ENCODE measurements around the gene NR3C1.

Gene NR3C1

DNA sequence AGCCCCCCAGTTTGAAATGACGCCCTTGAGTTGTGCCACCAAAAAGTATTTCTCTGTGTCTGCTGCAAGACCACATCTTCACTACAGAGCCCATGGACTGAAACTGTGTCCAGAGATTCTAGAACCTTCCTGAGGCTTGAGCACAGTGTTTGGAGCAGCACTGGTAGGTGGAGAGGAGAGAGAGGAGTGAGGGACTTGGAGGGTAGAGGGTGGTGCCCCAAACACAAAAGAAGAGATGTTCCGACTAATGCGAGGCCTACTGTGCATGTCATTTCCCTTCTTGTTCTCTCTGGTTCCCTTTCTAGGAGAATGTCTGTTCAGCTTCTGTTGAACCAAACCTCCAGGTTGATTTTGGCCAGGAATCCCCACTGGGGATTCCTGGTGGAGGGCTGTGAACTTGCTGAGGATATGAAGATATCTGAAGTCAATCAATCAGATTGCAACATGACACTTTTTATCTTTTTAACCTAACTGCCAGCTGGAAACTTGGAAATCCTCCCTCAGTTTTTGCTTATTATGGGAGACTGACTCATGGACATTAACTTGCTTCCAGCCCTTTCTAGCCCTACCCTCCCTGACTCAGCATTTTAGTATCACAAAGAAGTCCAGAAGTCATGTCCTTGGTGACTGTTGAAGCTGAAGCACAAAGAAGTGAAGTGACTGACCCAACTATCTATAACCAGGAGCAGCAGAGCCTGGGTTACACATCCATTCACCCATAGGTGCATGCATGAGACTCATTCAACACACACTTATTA, 154.5 kb downstream of the NR3C1 start:
- DNase-seq, result no peak

DNA sequence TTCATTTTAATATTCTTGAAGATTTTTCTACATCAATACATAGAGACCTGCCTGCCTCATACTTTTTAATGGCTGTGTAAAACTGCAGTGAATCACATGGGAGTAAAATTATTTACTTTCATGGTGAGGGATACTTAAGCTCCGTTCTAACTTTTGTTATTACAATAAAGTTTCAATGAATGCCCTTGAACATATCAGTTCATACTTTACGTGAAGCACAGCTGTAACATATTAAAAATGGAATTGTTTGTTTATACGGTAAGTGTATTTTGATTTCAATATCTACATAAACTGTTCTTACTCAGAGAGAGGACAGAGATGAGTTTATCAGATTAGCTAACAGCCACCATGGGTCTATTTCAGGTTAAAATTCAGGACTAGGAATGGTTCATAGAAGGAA, 155.1 kb downstream of the NR3C1 start:
- no peak for DNase-seq

DNA sequence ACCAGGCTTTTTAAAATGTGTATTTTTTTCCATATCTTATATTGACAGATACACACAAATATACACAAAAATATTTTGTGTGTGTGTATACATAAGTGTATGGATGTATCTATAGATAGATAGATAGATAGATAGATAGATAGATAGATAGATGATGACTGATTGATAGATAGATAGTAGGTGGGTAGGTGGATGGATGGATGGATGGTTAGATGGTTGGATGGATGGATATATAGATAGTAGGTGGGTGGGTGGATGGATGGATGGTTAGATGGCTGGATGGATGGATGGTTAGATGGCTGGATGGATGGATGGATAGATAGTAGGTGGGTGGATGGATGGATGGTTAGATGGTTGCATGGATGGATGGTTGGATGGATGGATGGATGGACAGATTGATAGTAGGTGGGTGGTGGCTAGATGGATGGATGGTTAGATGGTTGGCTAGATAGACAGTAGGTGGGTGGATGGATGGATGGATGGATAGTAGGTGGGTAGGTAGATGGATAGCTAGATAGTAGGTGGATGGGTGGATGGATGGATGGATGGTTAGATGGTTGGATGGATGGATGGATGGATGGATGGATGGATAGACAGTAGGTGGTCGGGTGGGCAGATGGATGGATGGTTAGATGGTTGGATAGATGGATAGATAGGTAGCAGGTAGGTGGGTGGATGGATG, 156.2 kb downstream of the NR3C1 start:
- DNase-seq, result no peak

DNA sequence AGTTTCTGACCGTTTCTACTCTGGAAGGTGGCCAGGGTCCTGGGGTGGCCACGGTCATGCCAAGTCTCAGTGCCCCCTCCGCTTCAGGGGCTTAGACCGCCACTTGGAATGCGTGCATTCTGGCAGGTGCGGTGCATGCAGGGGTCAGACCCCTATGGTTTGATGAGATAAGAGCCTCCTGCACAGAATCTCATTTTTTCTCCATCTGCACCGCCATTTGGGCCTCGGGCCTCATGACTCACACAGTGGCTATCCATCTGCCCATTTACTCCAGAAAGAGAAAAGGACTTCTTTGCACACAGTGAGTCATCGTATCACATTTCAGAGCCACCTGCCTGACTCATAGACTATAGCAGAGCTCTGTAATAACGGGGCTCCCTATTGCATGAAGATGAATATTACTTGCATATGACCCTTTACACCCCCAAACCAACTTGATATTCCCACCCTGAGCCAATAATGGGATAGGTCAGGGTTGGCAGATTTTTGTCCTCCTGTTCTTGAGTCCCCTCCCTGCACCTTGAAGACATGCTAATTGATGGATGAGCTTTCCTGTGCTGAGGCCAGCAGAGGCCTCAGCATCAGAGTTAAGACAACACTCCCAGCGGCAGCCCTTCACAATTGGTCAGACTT, 157.4 kb downstream of the NR3C1 start:
- no peak for DNase-seq

DNA sequence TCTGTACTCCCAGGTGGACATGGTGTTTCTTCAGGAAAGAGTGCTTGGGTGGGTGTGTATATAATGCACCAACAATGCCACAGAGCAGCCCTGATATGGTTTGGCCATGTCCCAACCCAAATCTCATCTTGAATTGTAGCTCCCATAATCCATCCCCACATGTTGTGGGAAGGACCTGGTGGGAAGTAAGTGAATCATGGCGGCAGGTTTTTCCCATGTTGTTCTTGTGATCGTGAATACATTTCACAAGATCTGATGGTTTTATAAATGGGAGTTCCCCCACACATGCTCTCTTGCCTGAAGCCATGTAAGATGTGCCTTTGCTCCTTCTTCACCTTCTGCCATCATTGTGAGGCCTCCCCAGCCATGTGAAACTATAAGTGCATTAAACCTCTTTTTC, 158.5 kb downstream of the NR3C1 start:
- DNase-seq, result no peak

DNA sequence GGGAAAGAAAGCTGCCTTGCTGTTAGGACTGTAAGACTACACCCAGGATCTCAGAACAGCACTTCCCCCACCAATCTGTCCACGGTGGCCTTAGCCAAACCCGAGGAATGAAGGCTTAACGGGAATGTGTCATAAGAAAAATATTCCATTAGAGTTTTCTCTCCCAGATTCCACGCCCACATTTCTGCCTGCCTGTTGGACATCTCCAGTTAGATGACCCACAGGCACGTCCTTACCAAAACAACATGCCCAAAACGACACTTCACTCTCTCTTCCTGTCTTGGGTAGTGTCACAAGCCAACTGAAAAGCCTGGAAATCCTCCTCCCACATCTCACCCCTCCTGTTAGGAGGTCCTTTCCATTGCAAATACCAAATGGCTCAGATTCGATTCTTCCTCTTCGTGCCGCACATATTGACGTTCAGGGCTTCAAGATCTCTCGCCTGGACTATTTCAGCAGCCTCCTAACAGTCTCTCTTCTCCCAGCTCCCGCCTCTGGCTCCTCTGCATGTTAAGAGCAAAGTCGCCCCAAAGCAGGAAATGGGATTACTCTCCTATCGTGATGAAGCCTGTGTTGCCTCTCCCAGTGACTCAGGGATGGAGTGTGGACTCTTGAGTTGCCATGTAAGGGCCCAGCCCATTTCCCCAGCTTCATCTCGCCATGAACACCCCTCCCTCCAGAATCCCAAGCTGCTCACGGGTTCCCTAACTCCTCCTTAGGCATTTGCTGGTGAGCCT, 159.3 kb downstream of the NR3C1 start:
- no peak for DNase-seq

DNA sequence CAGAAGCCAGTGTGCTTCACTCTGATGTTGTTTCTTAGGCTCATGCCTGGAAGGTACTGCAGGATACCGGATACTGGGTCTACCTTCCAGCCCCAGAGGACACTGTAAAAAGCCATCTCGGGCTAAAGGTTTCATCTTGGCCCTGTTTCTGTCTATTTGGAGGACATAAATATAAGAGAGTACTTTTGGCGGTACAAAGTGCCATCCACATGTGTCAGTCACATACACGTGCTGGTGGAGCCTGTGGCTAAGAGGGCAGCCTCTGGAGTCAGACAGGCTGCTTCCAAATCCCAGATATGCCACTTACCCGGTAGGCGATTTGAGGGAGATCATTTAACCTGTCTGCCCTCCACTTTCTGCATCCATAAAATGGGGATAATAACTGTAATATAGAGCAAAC, 160.4 kb downstream of the NR3C1 start:
- DNase-seq, result no peak

DNA sequence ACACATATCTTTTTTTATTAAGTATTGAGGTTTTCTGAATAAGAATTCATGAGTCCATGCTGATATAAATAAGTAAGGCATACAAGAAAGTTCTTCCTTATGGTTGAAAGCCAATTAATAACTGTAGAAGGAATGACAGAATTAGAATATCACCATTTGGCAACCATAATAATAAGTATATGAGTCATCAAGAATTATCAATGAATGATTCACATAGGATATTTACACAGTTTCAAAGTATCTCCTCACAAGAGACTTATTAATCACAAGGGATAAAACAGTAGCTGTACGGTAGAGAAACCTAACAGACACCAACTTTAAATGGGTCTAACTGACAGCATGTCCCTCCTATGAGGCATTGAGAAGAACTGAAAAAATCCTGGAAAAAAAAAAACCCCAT, 161.6 kb downstream of the NR3C1 start:
- no peak for DNase-seq

DNA sequence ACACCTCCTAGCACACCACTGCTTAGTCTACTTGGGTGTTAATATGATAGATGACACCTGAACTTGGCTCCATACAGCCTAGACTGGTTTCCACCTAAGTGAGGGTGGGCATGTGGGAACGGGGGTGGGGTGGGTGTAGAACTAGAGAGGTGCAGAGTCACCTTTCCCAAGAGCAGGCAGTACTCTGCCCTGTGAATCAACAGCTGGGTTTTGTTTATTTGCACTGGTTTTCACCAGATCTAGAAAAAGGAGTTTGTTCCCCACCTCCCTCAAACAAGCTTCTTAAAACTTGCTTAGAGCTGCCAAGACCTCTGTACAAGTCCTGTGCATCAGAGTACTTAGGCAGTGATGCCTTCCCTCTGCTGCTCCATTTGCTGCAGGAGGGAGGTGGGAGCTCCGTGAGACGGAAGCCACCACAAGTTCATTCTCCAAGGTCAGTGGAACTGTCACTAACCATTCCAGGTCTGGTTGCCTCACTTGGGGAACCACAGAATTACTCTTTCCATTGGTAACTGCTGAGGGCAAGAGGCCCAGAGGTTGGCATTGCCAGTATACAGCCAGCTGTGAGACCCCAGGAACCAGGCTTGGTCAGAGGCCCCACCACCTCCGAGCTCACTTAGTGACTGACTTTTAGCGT, 163.5 kb downstream of the NR3C1 start:
- DNase-seq, result no peak

DNA sequence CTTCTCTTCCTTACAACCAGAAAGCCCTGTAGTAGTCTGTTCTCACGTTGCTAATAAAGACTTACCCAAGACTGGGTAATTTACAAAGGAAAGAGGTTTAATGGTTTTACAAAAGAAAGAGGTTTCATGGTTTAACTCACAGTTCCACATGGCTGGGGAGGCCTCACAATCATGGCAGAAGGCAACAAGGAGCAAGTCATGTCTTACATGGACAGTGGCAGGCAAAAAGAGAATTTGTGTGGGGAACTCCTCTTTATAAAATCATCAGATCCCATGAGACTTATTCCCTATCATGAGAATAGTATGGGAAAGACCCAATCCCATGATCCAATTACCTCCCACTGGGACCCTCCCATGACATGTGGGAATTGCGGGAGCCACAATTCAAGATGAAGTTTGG, 164.9 kb downstream of the NR3C1 start:
- DNase-seq, result no peak

DNA sequence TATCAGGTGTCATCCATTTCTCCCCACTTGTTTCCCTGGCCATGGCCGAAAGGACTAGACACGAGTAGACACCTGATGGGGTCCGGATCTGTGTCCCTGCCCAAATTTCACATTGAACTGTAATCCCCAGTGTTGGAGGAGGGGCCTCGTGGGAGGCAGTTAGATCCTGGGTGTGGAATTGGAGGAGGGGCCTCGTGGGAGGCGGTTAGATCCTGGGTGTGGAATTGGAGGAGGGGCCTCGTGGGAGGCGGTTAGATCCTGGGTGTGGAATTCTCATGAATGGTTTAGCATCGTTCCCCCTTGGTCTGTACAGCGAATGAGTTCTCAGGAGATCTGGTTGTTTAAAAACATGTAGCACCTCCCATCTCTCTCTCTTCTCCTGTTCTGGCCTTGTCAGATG, 165.8 kb downstream of the NR3C1 start:
- DNase-seq, result no peak

DNA sequence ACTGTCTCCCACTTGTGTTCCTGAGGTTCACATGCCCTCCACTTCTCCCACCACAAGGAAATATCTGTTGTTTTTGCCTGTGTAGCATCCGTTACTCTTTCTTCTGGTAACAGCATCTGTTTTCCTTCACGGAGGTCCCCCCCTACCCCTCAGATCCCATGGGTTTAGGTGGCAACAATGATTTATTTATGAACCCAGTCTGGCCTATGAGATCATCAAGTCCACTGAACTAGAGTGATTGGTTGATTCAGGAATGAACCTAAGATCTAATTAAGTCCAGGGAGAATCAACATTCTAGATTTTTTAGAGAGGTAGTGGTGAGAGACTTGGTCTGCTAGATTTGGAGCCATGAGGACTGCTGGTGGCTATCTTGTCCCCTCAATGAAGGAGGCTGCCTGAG, 166.8 kb downstream of the NR3C1 start:
- DNase-seq, result no peak

DNA sequence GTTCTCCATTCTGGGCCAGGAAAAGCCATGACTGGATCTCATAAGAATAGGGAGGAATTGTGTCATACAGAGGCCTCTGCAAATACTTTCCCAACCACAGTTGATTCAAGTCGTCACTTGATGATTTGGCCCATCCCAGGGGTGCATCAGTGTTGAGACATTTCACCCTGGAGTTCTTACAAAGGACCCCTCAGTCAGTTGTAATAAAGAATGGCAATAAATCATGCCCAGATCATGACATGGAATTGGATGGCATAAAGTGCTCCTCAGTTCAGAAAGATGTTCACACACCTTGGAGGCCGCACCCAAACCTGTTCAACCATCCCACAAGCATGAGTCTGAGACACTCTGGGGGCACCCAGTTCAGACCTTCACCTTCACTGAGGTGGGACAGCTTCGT, 168.1 kb downstream of the NR3C1 start:
- DNase-seq, result no peak

DNA sequence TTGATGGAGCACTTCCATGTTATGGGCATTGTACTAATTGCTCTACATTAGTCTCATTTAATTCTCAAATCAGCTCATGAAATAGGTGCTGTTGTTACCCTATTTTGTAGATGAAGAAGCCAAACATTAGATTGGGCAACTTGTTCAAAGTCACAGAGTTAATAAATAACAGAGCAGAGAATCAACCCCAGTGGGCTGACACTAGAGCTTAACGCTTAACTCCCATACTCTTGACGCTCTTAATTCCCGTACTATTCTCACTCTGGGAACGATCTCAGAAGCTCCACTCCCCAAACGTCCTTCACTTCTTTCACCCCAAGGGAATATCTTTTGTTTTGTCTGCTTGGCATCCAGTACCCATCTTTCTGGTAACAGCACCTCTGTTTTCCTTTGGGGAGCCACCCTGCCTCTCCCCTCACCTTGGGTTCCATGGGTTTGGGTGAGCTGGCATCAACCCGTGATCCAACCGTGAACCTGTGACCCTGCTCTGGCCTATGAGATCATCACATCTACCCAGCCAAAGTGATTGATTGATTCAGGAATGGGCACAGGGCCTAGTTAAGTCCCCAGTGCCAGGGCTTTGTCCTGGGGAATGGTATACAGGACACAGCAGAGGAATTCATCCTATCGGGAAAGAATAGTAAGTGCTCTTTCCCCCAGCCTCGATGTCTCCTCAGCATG, 169.2 kb downstream of the NR3C1 start:
- no peak for DNase-seq

DNA sequence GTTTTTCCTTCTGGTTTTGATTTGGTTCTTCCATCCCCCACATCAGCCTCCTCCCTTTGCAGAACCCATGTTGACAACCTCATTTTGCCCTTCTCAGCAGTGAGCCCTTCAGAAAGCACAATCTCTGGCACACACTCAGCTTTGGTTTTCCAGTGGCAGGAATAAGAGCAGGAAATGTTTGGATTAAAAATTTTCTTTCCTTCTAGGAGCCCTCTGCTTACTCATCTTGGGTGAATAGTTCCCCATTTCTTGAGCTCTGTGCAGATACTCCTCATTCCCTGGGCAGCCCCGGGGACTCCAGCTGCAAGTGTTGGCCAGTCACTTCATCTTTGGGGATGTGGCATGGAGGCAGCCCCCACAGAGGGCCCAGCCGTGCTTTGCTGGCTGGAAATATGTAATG, 170.5 kb downstream of the NR3C1 start:
- DNase-seq, result no peak

DNA sequence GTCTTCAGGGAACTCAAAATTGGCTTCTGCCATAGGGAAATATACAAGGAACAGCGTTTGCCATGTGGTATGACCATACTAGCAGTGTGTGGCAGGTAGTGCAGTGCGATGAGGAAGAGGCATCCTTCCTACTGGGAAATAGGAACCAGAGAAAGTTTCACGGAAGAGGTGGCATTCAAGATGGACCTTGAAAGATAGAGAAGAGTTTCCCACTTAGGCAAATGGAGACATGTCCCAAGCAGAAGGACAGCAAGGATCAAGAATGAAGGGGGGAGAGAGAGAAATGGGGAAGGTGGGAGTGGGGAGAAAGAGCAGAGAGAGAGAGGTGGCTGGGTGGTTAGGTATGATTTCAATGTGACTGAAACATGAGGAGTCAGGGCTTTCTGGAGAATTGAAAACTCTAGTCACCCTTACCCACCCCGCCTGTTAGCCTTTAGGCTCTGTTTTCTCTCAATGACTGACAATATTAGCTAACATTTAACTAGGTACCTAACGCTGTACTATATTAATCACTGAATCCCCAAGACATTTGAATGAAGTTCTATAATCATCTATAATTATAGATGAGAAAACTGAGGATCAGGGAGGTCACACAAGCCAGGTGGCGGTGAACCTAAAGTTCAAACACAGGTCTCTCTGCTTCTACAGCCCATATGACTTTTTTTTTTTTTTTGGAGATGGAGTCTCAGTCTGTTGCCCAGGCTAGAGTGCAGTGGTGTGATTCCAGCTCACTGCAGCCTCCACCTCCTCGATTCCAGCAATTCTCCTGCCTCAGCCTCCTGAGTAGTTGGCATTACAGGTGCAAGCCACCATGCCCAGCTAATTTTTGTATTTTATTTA, 171.3 kb downstream of the NR3C1 start:
- DNase-seq, result no peak

DNA sequence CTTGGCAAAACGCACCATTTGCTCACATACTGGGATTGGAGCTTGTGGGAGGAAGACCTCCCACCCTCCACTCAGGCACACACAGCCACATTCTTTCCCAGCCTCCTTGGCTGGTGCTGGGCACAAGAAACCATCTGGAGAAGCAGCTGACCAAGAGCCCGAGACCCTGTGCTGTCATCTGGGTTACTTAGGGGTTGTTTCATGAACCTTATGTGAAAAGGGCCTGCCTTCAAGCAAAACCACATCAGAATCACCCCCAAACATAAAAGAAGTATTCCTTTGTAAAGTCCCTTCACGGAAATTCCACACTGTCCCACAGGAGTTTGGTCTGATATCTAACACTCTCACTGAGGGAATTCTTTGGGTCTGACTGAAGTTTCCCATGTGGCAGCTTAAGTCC, 172.1 kb downstream of the NR3C1 start:
- DNase-seq, result no peak

DNA sequence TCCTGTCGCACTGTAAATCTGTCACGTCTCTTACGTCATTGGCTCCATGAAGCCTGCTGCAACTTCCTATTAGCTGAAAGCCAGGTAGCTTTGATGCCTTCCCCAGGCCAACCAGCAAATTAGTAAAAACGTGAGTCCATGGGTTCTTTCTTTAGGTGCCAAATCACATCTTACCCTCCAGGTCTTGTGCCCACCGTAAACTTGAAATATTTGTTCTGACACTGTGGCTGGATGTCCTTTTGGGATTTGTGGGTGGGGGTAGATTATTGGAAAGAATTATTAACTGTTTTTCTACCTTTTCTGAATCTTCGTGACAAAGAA, 172.8 kb downstream of the NR3C1 start:
- DNase-seq, result no peak

DNA sequence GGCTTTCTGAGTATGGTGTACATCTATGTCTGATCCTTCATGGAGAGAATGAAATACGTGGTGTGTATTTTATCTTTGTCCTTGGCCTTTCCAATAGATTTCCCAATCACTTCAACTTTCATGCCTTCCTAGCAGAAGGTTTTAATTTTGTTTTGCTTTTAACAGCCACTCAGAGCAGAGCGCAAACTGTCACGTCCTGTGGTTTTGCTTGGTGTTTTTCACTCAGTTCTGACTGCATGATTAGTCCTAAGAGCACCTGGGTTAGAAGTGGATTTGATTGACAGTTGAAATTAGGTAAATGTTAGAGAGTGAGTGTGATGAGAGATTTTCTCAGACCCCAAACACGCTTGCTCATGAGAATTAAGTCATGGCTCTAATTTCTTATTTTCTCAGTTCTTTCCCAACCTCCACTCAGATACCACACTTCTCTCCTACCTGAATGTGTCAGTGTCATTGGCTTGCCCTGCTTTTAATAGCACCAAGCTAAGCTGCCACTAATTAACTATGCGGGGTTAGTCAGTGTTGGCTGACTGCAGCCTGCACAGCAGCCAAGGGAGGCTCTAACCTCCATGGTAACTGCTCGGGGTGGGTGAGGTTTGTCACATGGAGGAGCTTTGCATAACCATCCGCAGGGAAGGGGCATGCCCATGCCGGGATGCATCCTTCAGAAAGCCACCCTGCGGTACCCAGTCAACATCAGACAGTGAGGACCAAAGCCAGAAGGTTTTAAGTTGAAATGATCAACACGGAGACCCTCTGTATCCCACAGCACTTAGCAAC, 173.4 kb downstream of the NR3C1 start:
- peak; percentile 19 for DNase-seq

DNA sequence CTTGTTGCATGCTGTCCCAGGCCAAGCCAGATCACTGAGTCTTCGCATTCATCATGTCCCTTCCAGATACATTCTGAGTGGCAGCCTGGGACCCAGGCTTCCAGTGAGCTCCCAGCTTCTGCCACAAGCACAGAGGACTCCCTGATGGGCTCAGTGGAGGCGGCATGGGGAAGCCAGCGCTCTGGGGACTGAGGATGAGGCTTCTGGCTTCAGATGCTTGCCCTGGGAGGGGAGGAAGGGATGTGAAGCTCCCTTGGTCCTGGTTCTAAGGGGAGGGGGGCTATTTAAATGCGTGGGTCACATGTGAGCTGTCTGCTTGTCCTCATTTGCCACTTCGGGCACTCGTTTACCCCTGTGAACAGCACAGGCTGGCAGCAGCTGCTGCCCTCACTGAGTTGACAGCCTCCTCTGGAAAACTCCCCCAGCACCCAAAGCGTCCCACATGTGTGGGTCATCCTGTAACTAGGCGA, 174.0 kb downstream of the NR3C1 start:
- peak; percentile 3 for DNase-seq
